Daoy (cell line): Measurements from ENCODE around the gene GORAB. TPM values are rescaled to one million over a fixed set of nuclear protein-coding genes. Genes with fewer than 3 reads are reported as not detected.
A peak's percentile ranks its signal among the peaks of the same experiment; 100 is the strongest.

Source experiments
- DNase-seq: peaks from one replicate; pipeline ENCODE4 v3.0.0-alpha.2; 2015; ENCODE audit warnings: low read depth
- total RNA-seq: library from RNA; depleted of rRNA; stranded (reverse); fragments of >200 nt; shearing (Covaris generic); gene quantifications from 2 replicates; pipeline ENCODE4 v1.2.3, GENCODE V29; 2014; rRNA removed

GORAB gene
- 14.2 TPM in 2 replicates for total RNA-seq

- peak; percentile 95 for DNase-seq
These were observed at the start of gene GORAB for GRCh38 chr1:170531758-170532657. GORAB (plus strand) TSS chr1:170532166; CDS start chr1:170532224, 58 bp downstream.

GRCh38 chr1:170483051-170483450 lies 48.9 kb upstream of the GORAB start:
- DNase-seq, result no peak

GRCh38 chr1:170487503-170487902 lies 44.5 kb upstream of the GORAB start:
- no peak for DNase-seq

GRCh38 chr1:170491291-170491690 lies 40.7 kb upstream of the GORAB start:
- no peak for DNase-seq

GRCh38 chr1:170494369-170494768 lies 37.6 kb upstream of the GORAB start:
- DNase-seq, result peak; percentile 90

- no peak for DNase-seq
These were observed 37.0 kb upstream of the GORAB start for GRCh38 chr1:170495006-170495405.

- DNase-seq, result no peak
These were observed 33.1 kb upstream of the GORAB start for GRCh38 chr1:170498876-170499275.

- no peak for DNase-seq
These were observed 28.3 kb upstream of the GORAB start for GRCh38 chr1:170503665-170504064.

GRCh38 chr1:170510163-170510562 lies 21.8 kb upstream of the GORAB start:
- DNase-seq, result no peak

- DNase-seq, result no peak
These were observed 20.9 kb upstream of the GORAB start for GRCh38 chr1:170511038-170511437.

- DNase-seq, result no peak
These were observed 18.8 kb upstream of the GORAB start for GRCh38 chr1:170513138-170513537.

- DNase-seq, result no peak
These were observed 13.7 kb upstream of the GORAB start for GRCh38 chr1:170518185-170518834.

GRCh38 chr1:170518965-170519364 lies 13.0 kb upstream of the GORAB start:
- no peak for DNase-seq

- peak; percentile 51 for DNase-seq
These were observed 11.4 kb upstream of the GORAB start for GRCh38 chr1:170520601-170521000.

GRCh38 chr1:170521818-170522217 lies 10.1 kb upstream of the GORAB start:
- no peak for DNase-seq

GRCh38 chr1:170530972-170531757 lies 801 bp upstream of the GORAB start:
- DNase-seq, result no peak

- no peak for DNase-seq
These were observed 1.3 kb downstream of the GORAB start for GRCh38 chr1:170533298-170533697.

GRCh38 chr1:170534626-170535147 lies 2.7 kb downstream of the GORAB start:
- no peak for DNase-seq

GRCh38 chr1:170535418-170535817 lies 3.5 kb downstream of the GORAB start:
- DNase-seq, result no peak

- DNase-seq, result no peak
These were observed 5.1 kb downstream of the GORAB start for GRCh38 chr1:170536924-170537551.

GRCh38 chr1:170537798-170538503 lies 6.0 kb downstream of the GORAB start:
- no peak for DNase-seq
